ENCODE results near the gene OR7A17. TPM values are rescaled to one million over a fixed set of nuclear protein-coding genes. Genes with fewer than 3 reads are reported as not detected.

Gene OR7A17
- polyA plus RNA-seq, 10 donors: 0.04 to 0.07 (median 0.07) TPM; not detected in 7

Other genes starting within 250 kb of the OR7A17 start
- gene ADGRE3, start 211.3 kb downstream of the OR7A17 start, polyA plus RNA-seq (ENCODE audit: insufficient read length in 10 of 10): under 1 TPM in 1 of 10 donors, not detected in 9; 0.05 TPM
- 10 to 100 TPM; 11.8 to 28.5 (median 16.0) TPM for gene ZNF333, start 196.1 kb downstream of the OR7A17 start, polyA plus RNA-seq (ENCODE audit: insufficient read length in 10 of 10)
- gene ADGRE2, start 107.6 kb downstream of the OR7A17 start, polyA plus RNA-seq (ENCODE audit: insufficient read length in 10 of 10): 1 to 10 TPM in 3 of 10 donors, under 1 TPM in 7; 0.37 to 1.8 (median 0.65) TPM
- under 1 TPM in 3 of 10 donors, not detected in 7; 0.05 to 0.30 (median 0.09) TPM for gene OR7A5, start 50.9 kb downstream of the OR7A17 start, polyA plus RNA-seq (ENCODE audit: insufficient read length in 10 of 10)
- gene OR7C1, start 50.9 kb downstream of the OR7A17 start, polyA plus RNA-seq (ENCODE audit: insufficient read length in 10 of 10): under 1 TPM; 0.08 to 0.63 (median 0.21) TPM
- not detected for gene OR7A10, start 37.2 kb downstream of the OR7A17 start, polyA plus RNA-seq (ENCODE audit: insufficient read length in 10 of 10)
- gene OR7C2, start 55.4 kb upstream of the OR7A17 start, polyA plus RNA-seq (ENCODE audit: insufficient read length in 10 of 10): not detected
- 1 to 10 TPM in 2 of 10 donors, under 1 TPM in 8; 0.12 to 6.1 (median 0.32) TPM for gene SLC1A6, start 93.7 kb upstream of the OR7A17 start, polyA plus RNA-seq (ENCODE audit: insufficient read length in 10 of 10)
- 1 to 10 TPM in 1 of 10 donors, under 1 TPM in 1, not detected in 8; 0.29 to 4.5 TPM for gene CASP14, start 163.3 kb upstream of the OR7A17 start, polyA plus RNA-seq (ENCODE audit: insufficient read length in 10 of 10)
- under 1 TPM in 7 of 10 donors, not detected in 3; 0.04 to 0.08 (median 0.06) TPM for gene OR1I1, start 196.1 kb upstream of the OR7A17 start, polyA plus RNA-seq (ENCODE audit: insufficient read length in 10 of 10)
- 10 to 100 TPM; 11.9 to 27.3 (median 15.2) TPM for gene SYDE1, start 221.3 kb upstream of the OR7A17 start, polyA plus RNA-seq (ENCODE audit: insufficient read length in 10 of 10)

All from muscle of back (tissue), 10 donors.